Effector CD8-positive, alpha-beta T cell (primary cell): ENCODE data around the gene CRACR2B.

Source experiments
- DNase-seq: peaks from one replicate; lab custom pipeline; 2025; lab: John Stamatoyannopoulos, UW

Gene CRACR2B

GRCh38 chr11:827146-827896, 398 bp upstream of the CRACR2B start:
- DNase-seq: no peak

DNA sequence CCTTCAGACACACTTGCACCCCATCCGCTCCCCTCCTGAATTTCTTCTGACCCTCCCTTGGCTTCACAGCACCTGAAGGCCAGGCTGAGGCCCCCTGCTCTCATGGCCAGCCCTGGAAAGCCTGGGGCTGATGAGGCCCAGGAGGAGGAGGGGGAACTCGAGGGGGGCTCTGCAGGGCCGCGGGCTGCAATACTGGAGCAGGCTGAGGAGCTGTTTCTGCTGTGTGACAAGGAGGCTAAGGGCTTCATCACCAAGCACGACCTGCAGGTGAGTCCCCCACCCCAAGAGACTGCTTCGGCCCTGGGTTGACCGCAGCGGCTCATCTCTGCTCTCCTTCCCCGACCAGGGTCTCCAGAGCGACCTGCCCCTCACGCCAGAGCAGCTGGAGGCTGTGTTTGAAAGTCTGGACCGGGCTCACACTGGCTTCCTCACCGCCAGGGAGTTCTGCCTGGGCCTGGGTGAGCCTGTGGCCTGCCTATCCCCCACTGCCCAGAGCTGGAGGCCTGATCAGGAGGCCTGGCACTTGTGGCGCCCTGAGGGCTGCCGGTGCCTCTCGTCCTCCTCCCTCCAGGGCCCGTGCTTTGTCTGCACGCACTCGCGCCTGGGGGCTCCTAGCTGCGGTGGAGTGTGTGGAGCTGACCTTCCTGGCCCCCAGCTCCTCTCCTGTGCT, 922 bp downstream of the CRACR2B start:
- DNase-seq: no peak

GRCh38 chr11:829176-829846, 1.6 kb downstream of the CRACR2B start:
- no peak for DNase-seq

- DNase-seq: no peak
Observed at GRCh38 chr11:829847-830294, 2.2 kb downstream of the CRACR2B start.

DNA sequence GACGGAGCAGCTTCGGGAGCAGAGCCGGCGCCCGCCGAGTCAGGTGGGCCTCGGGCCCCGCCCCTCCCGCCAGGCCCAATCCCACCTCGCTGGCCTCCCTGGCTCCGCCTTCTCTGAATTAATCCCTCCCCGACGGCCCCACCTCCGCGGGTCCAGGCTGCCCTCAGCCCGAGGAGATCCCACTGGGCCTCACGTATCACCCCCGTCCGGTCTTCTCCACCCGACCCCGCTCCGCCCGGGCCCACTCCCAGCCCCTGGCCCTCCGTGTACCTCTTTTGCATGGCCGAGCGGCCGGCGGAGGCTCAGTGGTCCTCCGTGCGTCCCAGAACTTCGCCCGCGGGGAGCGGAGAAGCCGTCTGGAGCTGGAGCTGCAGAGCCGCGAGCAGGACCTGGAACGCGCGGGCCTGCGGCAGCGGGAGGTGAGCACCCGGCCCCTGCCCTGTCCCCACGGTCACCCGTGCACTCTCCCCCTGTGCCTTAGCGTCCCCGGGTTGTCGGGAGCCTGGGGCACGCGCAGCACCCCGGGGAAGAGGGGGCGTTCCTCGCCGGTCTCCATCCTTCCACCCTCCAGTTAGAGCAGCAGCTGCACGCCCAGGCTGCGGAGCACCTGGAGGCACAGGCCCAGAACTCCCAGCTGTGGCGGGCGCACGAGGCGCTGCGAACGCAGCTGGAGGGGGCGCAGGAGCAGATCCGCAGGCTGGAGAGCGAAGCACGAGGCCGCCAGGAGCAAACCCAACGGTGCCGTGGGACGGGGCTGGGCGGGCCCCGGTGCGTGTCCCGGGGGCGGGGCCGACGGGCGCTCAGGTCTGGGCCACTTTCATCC, 2.8 kb downstream of the CRACR2B start:
- peak; percentile 55 for DNase-seq

- no peak for DNase-seq
Observed at GRCh38 chr11:831118-831864, 3.6 kb downstream of the CRACR2B start.

- DNase-seq: no peak
Observed at GRCh38 chr11:831961-832528, 4.3 kb downstream of the CRACR2B start.

DNA sequence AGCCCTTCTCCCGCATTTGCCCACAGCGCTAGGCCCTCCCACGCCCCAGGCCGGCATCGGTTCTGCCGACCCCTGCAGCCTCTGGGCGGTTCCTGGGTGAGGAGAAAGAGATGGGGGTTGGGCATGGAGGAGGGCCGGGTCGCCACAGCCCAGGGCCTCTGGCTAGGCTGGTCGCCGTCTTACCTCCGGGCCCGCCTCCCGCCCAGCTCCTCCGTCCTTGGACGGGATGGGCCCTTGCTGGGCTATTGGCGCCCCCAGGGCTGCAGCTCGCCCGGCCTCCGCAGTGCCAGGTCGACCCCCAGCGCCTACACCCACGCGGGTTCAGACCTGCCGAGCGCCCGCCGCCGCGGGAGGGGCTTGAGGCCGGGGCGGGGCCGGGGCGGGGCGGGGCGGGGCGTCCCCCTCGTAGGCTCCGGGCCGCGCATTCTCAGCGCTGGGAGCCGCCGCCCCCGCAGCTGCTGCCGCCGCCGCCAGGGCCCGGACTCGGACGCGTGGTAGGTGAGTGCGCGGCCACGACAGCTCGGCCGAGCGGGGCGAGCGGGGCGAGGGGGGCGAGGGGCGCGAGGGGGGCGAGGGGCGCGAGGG, 4.9 kb downstream of the CRACR2B start, which contains the start of gene CD151:
Gene CD151 (plus strand): TSS at position 424 of the 585 bp plus-strand sequence. CDS start 3,118 bp downstream, outside the sequence.
- peak; percentile 25 for DNase-seq

- DNase-seq: no peak
Observed at GRCh38 chr11:833114-833791, 5.5 kb downstream of the CRACR2B start.

GRCh38 chr11:833849-834311, 6.2 kb downstream of the CRACR2B start:
- no peak for DNase-seq

GRCh38 chr11:834371-835316, 6.9 kb downstream of the CRACR2B start:
- no peak for DNase-seq

DNA sequence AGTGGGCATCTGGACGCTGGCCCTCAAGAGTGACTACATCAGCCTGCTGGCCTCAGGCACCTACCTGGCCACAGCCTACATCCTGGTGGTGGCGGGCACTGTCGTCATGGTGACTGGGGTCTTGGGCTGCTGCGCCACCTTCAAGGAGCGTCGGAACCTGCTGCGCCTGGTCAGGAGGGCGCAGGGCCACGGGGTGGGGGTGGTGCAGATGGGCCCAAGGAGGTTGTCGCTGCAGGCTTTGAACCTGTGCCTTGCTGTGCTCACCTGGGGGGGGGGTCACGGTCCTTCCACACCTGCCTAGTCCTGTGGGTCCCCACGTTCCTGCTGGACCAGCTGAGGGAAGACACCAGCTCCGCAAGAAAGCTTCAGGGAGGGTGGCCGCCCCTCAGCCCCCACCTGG, 8.6 kb downstream of the CRACR2B start:
- no peak for DNase-seq

DNA sequence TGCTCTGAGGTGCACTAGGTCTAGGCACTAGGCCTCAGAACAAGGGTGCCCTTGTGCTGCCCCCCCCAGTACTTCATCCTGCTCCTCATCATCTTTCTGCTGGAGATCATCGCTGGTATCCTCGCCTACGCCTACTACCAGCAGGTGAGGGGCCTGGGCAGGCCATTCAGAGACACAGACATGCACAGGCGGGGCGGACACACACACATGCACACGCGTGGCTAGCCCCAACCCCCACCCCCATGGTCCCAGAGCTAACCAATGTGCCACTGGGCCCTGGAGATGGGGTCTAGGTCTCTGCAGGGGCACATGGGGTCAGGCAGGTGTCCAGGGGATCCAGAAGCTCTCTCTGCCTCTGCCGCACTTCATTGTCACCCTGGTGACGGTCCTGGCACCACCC, 9.0 kb downstream of the CRACR2B start:
- DNase-seq: no peak

DNA sequence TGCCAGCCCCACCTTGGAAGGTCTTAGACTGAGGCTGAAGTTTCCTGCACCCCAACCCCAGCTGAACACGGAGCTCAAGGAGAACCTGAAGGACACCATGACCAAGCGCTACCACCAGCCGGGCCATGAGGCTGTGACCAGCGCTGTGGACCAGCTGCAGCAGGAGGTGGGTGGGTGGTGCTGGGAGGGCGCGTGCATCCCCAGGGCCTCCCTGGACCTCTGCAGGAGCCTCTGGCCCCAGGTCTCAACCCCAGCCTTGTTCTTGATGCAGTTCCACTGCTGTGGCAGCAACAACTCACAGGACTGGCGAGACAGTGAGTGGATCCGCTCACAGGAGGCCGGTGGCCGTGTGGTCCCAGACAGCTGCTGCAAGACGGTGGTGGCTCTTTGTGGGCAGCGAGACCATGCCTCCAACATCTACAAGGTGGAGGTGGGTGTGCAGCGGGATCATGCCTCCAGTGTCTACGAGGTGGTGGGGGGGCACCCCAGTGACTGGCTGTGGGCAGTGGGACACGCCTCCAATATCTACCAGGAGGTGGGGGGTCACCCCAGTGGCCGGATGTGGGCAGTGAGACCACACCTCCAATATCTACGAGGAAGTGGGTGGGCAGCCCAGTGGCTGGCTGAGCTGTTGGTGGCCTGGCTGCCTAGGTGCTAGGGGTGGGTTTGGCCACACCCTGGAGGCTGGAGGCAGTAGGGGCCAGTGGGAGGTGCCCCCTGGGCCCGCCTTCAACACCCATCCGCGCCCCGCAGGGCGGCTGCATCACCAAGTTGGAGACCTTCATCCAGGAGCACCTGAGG, 9.7 kb downstream of the CRACR2B start:
- DNase-seq: no peak

DNA sequence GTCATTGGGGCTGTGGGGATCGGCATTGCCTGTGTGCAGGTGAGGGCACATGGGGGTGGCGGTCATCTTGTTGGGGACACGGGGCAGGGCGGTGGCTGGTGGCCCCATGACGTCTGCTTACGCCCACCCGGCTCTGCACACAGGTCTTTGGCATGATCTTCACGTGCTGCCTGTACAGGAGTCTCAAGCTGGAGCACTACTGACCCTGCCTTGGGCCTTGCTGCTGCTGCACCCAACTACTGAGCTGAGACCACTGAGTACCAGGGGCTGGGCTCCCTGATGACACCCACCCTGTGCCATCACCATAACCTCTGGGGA, 10.2 kb downstream of the CRACR2B start:
- DNase-seq: no peak

DNA sequence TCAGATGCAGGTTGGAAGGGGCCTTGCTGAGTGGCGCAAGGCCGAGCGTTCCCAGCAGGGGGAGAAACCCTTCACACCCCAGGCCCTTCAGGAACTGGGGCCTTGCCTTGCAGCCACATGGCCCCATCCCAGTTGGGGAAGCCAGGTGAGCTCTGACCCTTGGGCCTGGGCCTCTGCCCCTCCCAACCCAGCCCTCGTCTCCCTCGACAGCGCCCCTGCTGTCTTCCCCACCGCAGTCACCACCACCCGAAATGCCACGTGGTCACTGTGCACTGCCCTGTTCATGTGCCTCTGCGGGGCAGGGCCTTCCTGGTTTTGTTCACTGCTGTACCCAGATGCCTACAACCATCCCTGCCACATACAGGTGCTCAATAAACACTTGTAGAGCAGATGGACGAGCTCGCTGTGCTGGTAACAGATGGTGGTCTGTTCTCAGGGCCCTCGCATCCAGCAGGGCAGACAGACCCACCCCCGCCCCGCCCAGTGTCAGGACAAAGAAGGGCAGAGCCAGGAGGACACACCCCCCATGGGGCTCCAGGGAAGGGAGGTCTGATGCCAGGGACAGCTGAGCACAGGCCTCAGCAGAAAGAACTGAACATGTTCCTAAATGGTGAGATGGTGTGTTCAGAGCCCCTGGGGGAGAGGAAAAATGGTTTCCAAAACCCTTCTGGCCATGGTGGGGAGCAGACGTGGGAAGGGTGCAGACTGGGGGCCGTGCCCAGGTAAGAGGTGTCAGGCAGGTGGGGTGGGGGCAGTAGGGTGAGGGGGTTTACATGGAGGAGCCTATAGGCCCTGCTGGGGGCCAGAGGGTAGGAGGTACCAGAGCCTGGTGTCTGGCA, 10.9 kb downstream of the CRACR2B start:
- no peak for DNase-seq

DNA sequence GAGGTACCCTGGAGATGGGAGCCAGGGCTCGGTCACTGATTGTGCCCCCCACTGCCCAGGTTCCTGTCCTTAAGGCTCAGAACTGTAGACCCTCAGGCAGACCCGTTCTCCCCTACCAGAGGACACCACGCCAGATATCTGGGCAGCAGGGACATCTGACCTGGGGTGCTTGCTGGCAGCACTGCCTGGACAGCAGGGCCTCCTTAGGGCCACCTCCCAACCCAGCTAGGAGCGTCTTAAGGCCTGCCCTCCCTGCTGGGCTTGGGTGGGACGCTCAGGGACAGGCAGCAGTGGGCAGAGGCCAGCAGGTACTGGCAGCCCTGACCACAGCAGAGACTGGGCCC, 11.5 kb downstream of the CRACR2B start:
- DNase-seq: no peak
